Heart left ventricle (tissue), 13 donors: ENCODE data around the gene ISG20.

Source experiments
- POLR2A ChIP-seq, 2 donors: fragments of 450-650 bp; IDR thresholded peaks; one replicate each; pipeline ENCODE4 v1.6.1; 2017; ENCODE audit warnings: antibody characterized with exemption in 2 of 2, mild to moderate bottlenecking in 2 of 2, moderate library complexity in 2 of 2
- TF ChIP-seq, protein P1 (sequence below), 12 donors: fragments of 200-600 bp; sonication (generic) in 4 of 12; IDR thresholded peaks; one replicate each; pipeline versions ENCODE4 v1.5.0 to v1.8.0; 2018 to 2022; ENCODE audit warnings: antibody characterized with exemption in 12 of 12, mild to moderate bottlenecking in 5 of 12
- donor health status: ischemic (EF 13 %, LVEDD 7.1; RV severe dilation, severe dysfunction).
- donor health status: DM: no; HTN: yes; CAD: no.
- donor health status: DM: no; HTN: no; CAD: no.
- donor health status: ischemic (EF 25% LVEDD 6.9; RV normal size, moderate dysfunction).
- donor health status: ischemic (EF 25% LVEDD 5.7; RV mildly dilated, moderate dysfunction).
- donor health status: ischemic (EF 35%, LVEDD 5.7; RV mildly dilated, moderate dysfunction).
- donor health status: nonischemic (EF 11% LVEDD 7.7; RV severe dilation, severe dysfunction).
- donor health status: DM: yes; HTN: yes; CAD: no.
- donor health status: PGD.
- donor health status: ischemic (EF 29% LVEDD 5.4; RV normal size, mild dysfunction).
- donor health status: nonischemic (EF 23%, LVEDD 6.1; RV moderate dilation, normal function).

DNA sequence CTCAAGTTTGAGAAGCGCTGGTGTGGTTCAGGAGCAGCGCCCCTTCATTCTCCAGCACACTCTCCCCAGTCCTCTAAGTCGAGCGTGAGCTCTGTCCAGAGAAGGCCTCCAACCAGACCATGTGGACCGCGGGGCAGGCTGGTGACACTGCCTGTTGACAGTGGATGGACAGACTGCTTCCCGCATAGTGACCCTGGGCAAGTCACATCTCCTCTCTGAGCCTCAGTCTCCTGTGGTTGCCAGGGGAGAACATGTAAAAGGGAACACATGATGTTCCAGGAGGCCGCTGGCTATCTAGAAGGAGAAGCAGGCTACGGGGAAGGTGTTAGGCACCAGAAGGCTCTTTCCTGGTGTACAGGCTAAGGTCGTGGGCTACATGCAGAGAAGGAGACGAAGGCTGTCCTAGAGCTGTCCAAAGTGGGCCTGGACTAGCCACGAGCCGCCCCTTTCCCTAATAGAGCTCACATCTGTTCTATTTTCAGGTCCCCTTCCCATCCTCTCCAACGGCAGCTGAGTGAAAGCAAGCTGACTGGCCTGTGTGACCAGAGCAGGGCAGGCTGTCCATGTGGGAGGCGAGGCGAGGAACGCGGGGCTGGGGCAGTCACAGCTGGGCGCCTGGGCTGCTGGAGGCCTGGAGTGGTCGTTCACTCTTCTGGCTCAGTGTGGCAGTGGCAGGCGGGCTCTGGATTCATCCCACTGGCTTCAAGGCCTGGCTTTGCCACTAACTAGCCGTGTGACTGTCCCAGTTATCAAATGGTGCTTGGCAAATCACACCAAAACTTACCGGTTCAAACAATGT lies 11.1 kb downstream of the ISG20 start:
- TF ChIP-seq, protein P1, sequence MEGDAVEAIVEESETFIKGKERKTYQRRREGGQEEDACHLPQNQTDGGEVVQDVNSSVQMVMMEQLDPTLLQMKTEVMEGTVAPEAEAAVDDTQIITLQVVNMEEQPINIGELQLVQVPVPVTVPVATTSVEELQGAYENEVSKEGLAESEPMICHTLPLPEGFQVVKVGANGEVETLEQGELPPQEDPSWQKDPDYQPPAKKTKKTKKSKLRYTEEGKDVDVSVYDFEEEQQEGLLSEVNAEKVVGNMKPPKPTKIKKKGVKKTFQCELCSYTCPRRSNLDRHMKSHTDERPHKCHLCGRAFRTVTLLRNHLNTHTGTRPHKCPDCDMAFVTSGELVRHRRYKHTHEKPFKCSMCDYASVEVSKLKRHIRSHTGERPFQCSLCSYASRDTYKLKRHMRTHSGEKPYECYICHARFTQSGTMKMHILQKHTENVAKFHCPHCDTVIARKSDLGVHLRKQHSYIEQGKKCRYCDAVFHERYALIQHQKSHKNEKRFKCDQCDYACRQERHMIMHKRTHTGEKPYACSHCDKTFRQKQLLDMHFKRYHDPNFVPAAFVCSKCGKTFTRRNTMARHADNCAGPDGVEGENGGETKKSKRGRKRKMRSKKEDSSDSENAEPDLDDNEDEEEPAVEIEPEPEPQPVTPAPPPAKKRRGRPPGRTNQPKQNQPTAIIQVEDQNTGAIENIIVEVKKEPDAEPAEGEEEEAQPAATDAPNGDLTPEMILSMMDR (IDR thresholded peaks at IDR 0.05): no peak
- no peak for TF ChIP-seq POLR2A (IDR thresholded peaks at IDR 0.05)
